ENCODE data around the gene SRGAP2C.
"Not testable (repeated sequence)": the region's sequence is repeated elsewhere in the genome, so short reads cannot be mapped to it uniquely, and the experiment has no call there.

The SRGAP2C gene

DNA sequence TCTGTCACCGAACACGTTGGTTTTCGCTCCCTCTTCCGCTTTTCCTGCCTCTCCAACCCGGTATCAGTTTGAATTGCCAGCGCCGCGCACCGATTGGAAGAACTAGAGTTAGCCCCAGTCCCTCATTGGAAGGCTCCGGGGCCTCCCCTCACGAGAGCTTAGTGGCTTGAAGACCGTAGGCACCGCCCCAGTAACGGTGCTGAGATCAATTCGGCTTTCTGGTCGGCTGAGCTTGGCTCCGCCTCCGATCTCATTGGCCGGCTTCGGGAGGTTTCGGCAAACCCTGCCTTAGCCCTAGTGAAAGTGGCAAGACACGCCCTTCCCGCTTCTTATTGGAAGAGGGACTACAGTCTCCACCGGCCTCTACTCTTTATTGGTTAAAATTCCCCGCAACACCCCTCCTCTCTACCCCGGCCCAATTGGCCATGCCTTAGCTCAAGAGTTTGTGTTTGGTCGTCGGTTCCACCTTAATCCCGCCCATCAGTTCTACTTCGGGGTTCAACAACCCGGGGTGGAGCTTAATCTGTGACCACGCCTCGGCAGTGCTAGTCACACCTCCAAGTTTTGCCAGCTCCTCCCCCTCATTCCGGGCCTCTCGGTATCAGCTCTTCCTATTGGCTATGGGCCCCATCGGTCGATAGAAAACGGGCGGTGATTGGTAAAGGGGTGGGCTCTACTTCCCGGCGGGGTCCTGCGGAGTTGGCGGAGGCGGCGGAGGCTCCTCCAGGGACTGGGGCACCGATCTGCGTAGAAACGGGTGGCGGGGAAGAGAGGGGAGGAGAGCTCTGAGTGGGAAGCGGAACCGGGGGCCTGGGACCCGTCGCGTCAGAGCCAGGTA is at the start of gene SRGAP2C, which contains the start of gene FAM72B:
TSS of gene SRGAP2C (plus strand) at position 686 of the 838 bp plus-strand sequence. CDS start 2,472 bp downstream, outside the sequence.
TSS of gene FAM72B (minus strand) at position 51 of the 838 bp plus-strand sequence. CDS start 851 bp downstream, outside the sequence.
- peak; percentile 76 for DNase-seq (ENCODE audit: low read depth)

DNA sequence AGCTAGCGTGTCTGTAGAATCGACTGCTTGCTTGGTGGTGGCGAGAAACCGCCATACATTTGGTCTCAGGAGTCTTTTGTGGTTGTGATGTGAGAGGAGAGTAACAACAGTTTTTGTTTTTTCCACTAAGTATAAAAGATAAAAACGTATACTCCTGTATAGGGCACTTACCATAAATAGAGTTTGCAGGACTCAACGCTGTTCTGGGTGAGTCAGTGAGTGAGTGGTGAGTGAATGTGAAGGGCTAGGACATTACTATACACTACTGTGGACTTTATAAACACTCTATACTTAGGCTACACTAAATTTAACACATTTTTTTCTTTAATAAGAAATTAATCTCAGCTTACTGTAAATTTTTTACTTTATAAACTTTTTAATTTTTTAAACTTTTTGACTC is 44.4 kb upstream of the SRGAP2C start:
- not testable (repeated sequence) for DNase-seq (ENCODE audit: low read depth)

- DNase-seq (ENCODE audit: low read depth) = not testable (repeated sequence)
Measured at GRCh38 chr1:121148489-121149190, 36.1 kb upstream of the SRGAP2C start.

GRCh38 chr1:121151294-121151693 is 33.5 kb upstream of the SRGAP2C start:
- not testable (repeated sequence) for DNase-seq (ENCODE audit: low read depth)

DNA sequence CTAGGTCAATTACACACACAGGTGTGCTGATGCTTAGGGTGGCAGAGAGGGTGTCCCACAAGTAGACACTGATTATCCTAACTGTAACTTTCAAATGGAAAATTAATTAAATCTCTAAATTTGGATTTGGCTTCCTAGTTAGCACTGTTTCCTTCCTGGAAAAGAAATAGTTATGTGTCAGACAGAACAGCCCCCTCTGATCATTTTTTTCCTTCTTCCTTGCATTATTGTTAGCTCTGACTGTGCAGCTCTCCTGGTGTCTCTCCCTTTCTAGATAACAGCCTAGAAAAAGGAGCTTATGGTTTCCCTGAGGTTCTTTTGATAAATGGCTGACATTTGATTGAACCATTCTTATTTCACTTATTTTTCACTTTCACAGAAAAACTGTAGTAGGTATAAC is 32.0 kb upstream of the SRGAP2C start:
- not testable (repeated sequence) for DNase-seq (ENCODE audit: low read depth)

- DNase-seq (ENCODE audit: low read depth) = not testable (repeated sequence)
Measured at GRCh38 chr1:121154811-121155210, 30.0 kb upstream of the SRGAP2C start.

DNA sequence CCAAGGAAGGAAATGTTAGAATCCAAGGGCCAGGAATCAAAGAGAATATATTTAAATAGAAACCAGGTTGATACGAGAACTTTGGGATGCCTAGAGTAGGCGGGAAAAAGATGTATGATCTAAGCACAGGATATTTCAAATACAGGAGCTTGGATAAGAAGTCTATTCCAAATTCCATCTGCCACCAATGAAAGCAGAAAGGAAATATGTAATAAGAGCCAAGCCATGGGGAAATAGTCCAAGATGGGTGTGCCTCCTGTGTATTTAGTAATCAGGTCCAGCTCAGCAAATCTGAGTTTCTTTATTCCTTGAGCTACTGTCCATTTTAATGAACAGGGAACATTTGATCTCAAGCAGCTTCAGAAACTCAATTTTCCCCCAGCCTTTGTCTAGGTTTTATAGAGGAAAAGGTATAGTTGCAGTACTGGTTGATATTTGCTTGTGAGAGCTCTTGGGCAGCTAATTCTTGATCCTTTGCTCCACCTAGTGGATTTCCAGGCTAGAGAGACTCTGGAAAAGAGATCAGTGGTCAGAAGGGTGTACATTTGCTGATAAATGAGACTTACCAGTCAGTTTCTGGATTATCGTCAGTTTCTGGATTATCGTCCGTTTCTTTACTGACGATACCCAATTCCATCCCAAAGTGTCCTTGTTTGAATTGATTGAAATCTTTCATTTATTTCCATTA is 29.0 kb upstream of the SRGAP2C start:
- DNase-seq (ENCODE audit: low read depth) = not testable (repeated sequence)

DNA sequence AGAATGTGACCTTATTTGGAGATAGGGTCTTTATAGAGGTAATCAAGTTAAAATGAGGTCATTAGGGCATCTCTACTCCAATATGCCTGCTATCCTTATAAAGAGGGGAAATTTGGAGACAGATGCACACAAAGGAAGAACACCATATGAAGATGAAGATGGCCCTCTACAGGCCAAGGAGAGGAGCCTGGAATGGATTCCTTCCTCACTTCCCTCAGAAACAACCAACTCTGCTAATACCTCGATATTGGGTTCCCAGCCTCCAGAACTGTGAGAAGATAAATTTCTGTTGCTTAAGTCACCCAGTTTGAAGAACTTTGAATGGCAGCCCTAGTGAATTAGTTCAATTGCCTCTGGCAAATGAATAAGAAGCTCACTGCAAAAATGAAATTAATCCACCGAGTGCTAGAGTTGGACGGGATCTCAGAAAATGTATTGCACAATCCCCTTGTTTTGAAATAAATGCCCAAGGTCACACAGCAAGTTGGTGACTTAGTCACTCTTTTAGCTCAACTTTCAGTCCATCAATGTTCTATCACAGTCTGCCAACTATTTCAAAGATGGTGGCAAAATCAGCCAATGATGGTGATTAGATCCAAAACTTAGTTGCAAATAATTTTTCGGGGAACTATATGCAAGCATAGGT is 27.7 kb upstream of the SRGAP2C start:
- not testable (repeated sequence) for DNase-seq (ENCODE audit: low read depth)

DNA sequence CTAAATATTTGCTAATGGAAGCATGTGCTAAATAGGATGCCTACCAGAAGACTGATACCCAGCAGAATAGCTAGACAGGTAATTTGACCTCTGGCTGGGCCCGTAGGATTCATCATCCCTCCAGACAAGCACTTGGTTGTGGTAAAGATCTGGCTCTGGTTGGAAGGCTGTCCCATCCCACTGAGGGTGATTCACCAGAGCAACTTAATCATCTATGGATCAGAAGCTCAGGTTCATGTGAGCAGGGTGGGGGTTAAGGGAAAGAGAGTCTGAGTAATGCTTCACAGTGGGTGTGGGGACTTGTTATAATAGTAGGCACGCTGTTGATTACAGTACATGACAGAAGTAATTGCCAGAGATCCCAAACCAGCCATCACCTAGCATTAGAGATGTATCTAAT is 27.2 kb upstream of the SRGAP2C start:
- DNase-seq (ENCODE audit: low read depth) = not testable (repeated sequence)

DNA sequence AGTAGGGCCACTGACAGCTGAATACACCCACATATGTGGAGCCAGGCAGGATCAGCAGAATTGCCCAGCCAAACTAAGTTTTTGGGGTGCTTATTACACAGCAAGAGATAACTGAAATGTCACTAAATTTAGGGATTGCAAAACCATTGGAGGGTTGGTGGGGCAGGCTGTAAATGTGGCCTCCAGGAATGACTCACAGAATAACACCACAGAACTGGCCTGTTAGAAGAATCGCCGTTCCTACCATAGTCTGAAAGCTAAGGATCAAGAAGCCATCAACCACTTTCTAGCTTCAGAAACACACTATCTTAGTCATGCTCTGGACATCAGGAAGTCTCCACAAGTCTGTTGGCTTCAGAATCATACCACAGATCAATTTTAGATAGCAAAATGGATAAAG is 24.7 kb upstream of the SRGAP2C start:
- not testable (repeated sequence) for DNase-seq (ENCODE audit: low read depth)

GRCh38 chr1:121161199-121161901 is 23.4 kb upstream of the SRGAP2C start:
- not testable (repeated sequence) for DNase-seq (ENCODE audit: low read depth)

- not testable (repeated sequence) for DNase-seq (ENCODE audit: low read depth)
Measured at GRCh38 chr1:121163850-121164757, 20.7 kb upstream of the SRGAP2C start.

GRCh38 chr1:121165296-121165695 is 19.5 kb upstream of the SRGAP2C start:
- not testable (repeated sequence) for DNase-seq (ENCODE audit: low read depth)

- not testable (repeated sequence) for DNase-seq (ENCODE audit: low read depth)
Measured at GRCh38 chr1:121167225-121167738, 17.5 kb upstream of the SRGAP2C start.

DNA sequence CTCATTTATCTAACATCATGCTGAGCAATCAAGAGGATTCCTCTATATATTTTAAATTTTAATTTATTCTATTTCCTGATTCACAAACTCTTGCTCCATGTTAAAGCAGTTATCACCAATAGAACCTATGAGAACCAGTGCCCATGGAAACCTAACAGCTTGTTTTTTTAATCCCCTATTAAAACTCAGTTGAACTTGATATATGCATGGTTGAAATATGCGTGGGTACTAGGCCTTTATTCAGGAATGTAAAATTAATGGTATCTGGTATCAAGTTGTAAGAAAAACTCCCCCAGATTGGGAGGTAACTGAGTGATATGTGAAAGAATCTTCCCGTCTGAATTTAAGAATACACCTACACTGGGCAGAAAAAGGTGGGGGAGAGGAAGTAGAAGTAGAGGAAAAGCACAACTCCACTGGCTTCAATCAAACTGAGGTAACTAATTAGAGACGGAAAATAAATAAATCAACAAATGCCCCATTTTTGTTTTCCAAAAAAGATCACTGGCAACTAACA is 16.6 kb upstream of the SRGAP2C start:
- DNase-seq (ENCODE audit: low read depth) = not testable (repeated sequence)

DNA sequence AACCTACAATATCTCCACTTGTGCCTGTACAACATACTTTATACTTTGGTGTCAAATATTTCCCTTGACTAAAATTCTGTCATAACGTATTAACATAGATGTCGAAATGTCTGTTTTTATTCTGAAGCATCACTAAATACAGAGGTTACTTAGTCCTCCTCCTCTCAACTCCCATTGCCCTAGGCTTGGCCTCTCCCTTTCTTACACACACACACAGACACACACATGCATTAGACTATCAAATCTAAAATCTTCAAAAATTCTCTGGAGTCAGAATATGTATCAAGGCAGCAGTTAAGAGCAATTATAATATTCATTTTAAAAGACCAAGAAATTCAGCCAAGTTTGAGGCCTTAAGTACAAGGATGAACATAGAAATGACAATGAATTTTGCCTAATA is 8.1 kb upstream of the SRGAP2C start:
- not testable (repeated sequence) for DNase-seq (ENCODE audit: low read depth)

DNA sequence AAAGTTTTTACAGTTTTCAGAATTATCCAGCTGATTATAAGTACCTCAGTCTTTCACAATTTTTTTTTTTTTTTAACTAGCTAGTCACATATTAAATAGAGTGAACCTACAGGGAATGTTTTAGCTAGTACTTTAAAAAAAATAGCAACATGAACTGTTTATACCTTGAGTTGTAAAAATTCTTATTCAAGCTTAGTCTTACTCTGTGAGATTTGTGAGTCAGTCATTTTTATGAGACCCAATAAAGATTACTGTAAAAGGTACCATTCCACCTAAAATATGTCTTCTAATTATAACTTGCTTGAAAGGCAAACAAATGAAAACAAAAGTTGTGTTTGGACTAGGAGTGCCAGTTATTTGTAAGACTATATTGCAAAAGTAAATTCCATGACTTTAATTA is 6.6 kb upstream of the SRGAP2C start:
- DNase-seq (ENCODE audit: low read depth) = not testable (repeated sequence)

DNA sequence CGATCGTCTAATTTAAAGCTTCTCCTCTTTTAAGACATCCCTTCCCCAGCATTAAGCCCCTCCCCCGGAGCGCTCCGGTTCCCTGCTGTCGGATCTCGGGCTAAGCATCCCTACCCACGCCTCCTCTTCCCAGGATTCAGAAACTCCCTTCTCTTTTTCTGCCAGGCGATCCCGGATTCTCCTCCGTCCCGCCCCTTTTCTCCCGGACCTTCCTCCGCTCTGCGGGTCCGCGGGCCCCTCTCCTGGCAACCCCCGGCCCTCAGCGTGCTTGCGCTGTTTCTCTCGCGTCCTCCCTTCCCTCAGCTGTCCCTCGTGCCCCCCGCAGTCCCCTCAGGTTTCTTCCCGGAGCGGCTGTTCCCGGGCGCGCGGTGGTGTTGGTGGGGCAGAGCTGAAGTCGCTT is 908 bp upstream of the SRGAP2C start:
- DNase-seq (ENCODE audit: low read depth) = not testable (repeated sequence)

- not testable (repeated sequence) for DNase-seq (ENCODE audit: low read depth)
Measured at GRCh38 chr1:121185140-121185708, 449 bp downstream of the SRGAP2C start.

All from stimulated activated CD8-positive, alpha-beta memory T cell treated with anti-CD3 and anti-CD28 coated beads, Interleukin-12 subunit alpha, Interleukin-12 subunit beta, amount 100 ng/mL, for 4 hours (primary cell).